GM12878 (cell line): Measurements from ENCODE around the gene IFT88. TPM values are rescaled to one million over a fixed set of nuclear protein-coding genes. Genes with fewer than 3 reads are reported as not detected.

Source experiments
- ATAC-seq: fragments of 200-7000 bp; cut with Tn5 transposase; 3 replicates; pipeline ENCODE4 v1.9.1; 2020; ENCODE audit warnings: mild to moderate bottlenecking, moderate library complexity
- BruUV-seq: library from RNA; stranded (reverse); fragments of 400-500 nt; replicated peaks from 2 replicates; lab custom pipeline; 2021; lab: Mats Ljungman, UMichigan
- CTCF ChIA-PET: fragments of 300-600 bp; sonication (Branson Sonifier 250); formaldehyde crosslinking; extraction: SDS; loops from one replicate; lab custom pipeline; 2021; ENCODE audit warnings: inconsistent platforms; lab: Yijun Ruan, JAX
- POLR2A ChIA-PET: fragments of 350-600 bp; formaldehyde crosslinking; extraction: SDS; loops from one replicate; lab custom pipeline; 2021; ENCODE audit warnings: inconsistent platforms; lab: Charles Lee
- RAD21 ChIA-PET: fragments of 300-600 bp; sonication (Branson Sonifier 250); formaldehyde crosslinking; loops from one replicate; lab custom pipeline; 2023; ENCODE audit warnings: antibody characterized with exemption; ENCODE audit not compliant: unreplicated experiment; lab: Charles Lee
- SMC1A ChIA-PET: fragments of 300-600 bp; sonication (Branson Sonifier 250); formaldehyde crosslinking; loops from one replicate; lab custom pipeline; 2023; ENCODE audit not compliant: unreplicated experiment, uncharacterized antibody; lab: Charles Lee
- DNase-seq: peaks from one replicate; pipeline ENCODE4 v3.0.0-alpha.2; 2011; ENCODE audit warnings: low read depth, low spot score
- FAIRE-seq: peaks from 3 replicates; lab custom pipeline; 2011; peaks lifted over from hg19 to GRCh38; lab: Jason Lieb, UNC
- H2AFZ ChIP-seq: 2 replicates; pipeline ENCODE4 v1.6.0; 2011; ENCODE audit warnings: low read depth, low read length, control low read depth; ENCODE audit not compliant: control insufficient read depth
- H3K27ac ChIP-seq: 2 replicates; pipeline ENCODE4 v1.5.1; 2011; ENCODE audit warnings: control low read depth; ENCODE audit not compliant: control insufficient read depth, insufficient read depth
- H3K27me3 ChIP-seq, 2 experiments: replicated peaks in 1 of 2; 2 replicates each; pipeline versions ENCODE4 v1.6.0 to v1.6.1; 2011; ENCODE audit warnings: low read length in 1 of 2; ENCODE audit not compliant: control insufficient read depth in 2 of 2, insufficient read depth in 2 of 2
- H3K36me3 ChIP-seq, 2 experiments: 2 replicates each; pipeline ENCODE4 v1.5.1; 2011; ENCODE audit warnings: low read length in 1 of 2; ENCODE audit not compliant: control insufficient read depth in 2 of 2, insufficient read depth in 2 of 2
- H3K4me1 ChIP-seq: 2 replicates; pipeline ENCODE4 v1.6.1; 2011; ENCODE audit warnings: mild to moderate bottlenecking, low read length, moderate library complexity, mixed read lengths; ENCODE audit not compliant: control insufficient read depth, insufficient read depth
- H3K4me2 ChIP-seq: 2 replicates; pipeline ENCODE4 v1.6.0; 2011; ENCODE audit warnings: control low read depth; ENCODE audit not compliant: control insufficient read depth, insufficient read depth
- H3K4me3 ChIP-seq: fragments of 200-600 bp; sonication (generic); 2 replicates; pipeline ENCODE4 v1.5.1; 2016
- H3K79me2 ChIP-seq: 2 replicates; pipeline ENCODE4 v1.6.0; 2011; ENCODE audit warnings: low read length; ENCODE audit not compliant: control insufficient read depth, insufficient read depth
- H3K9ac ChIP-seq: 2 replicates; pipeline ENCODE4 v1.8.0; 2011; ENCODE audit warnings: low read length, control low read depth, mixed read lengths; ENCODE audit not compliant: control insufficient read depth, insufficient read depth
- H3K9me3 ChIP-seq: replicated peaks from 3 replicates; pipeline ENCODE4 v1.5.1; 2011; ENCODE audit warnings: mild to moderate bottlenecking, low read length; ENCODE audit not compliant: control insufficient read depth, insufficient read depth
- H4K20me1 ChIP-seq: 2 replicates; pipeline ENCODE4 v1.6.0; 2011; ENCODE audit not compliant: control insufficient read depth, insufficient read depth
- BMI1 ChIP-seq: fragments of 450-650 bp; IDR thresholded peaks from 2 replicates; pipeline ENCODE4 v1.6.1; 2016; ENCODE audit warnings: mild to moderate bottlenecking, moderate library complexity, borderline replicate concordance
- E2F8 ChIP-seq: fragments of 450-650 bp; IDR thresholded peaks from 2 replicates; pipeline ENCODE4 v1.6.1; 2018; ENCODE audit warnings: mild to moderate bottlenecking, low read depth, moderate library complexity; ENCODE audit not compliant: partially characterized antibody
- ESRRA ChIP-seq: IDR thresholded peaks from 2 replicates; pipeline ENCODE4 v1.6.1; 2012; ENCODE audit warnings: mild to moderate bottlenecking, low read length, improper control_type of control experiment
- ETV6 ChIP-seq, 2 experiments: fragments of 450-650 bp in 1 of 2; IDR thresholded peaks in 1 of 2; conservative IDR thresholded peaks in 1 of 2; 2 replicates each; pipeline ENCODE4 v1.6.1; 2014; ENCODE audit warnings: antibody characterized with exemption in 1 of 2, borderline replicate concordance in 1 of 2, low read depth in 1 of 2, mild to moderate bottlenecking in 1 of 2, moderate library complexity in 1 of 2
- HDGF ChIP-seq: fragments of 450-650 bp; IDR thresholded peaks from 2 replicates; pipeline ENCODE4 v1.6.1; 2016; ENCODE audit warnings: antibody characterized with exemption
- IRF4 ChIP-seq: IDR thresholded peaks from 2 replicates; pipeline ENCODE4 v1.6.1; 2011; ENCODE audit warnings: low read depth, low read length
- MTA2 ChIP-seq: fragments of 450-650 bp; IDR thresholded peaks from 2 replicates; pipeline ENCODE4 v1.6.1; 2016; ENCODE audit warnings: low read depth, mild to moderate bottlenecking, moderate library complexity
- MYC ChIP-seq: IDR thresholded peaks from 2 replicates; pipeline ENCODE4 v1.6.1; 2011; ENCODE audit warnings: mild to moderate bottlenecking, low read length, moderate library complexity, inconsistent platforms; ENCODE audit not compliant: insufficient read depth, insufficient replicate concordance, insufficient read length, severe bottlenecking
- POLR2AphosphoS5 ChIP-seq: IDR thresholded peaks from 2 replicates; pipeline ENCODE4 v1.6.1; 2011; ENCODE audit warnings: mild to moderate bottlenecking, low read length, inconsistent platforms
- RAD51 ChIP-seq: fragments of 450-650 bp; IDR thresholded peaks from 2 replicates; pipeline ENCODE4 v1.6.1; 2016; ENCODE audit warnings: moderate library complexity, mild to moderate bottlenecking, inconsistent platforms
- RB1 ChIP-seq: fragments of 450-650 bp; formaldehyde crosslinking; IDR thresholded peaks from 2 replicates; pipeline ENCODE4 v1.6.1; 2017; ENCODE audit warnings: mild to moderate bottlenecking, borderline replicate concordance
- RBBP5 ChIP-seq: fragments of 200-600 bp; sonication (generic); conservative IDR thresholded peaks from 2 replicates; pipeline ENCODE4 v1.6.1; 2016
- SIN3A ChIP-seq: IDR thresholded peaks from 2 replicates; pipeline ENCODE4 v1.6.1; 2012; ENCODE audit warnings: low read depth, low read length, improper control_type of control experiment
- SMAD5 ChIP-seq: IDR thresholded peaks from 2 replicates; pipeline ENCODE4 v1.6.1; 2016; ENCODE audit warnings: antibody characterized with exemption, low read depth
- SRF ChIP-seq, 2 experiments: IDR thresholded peaks; 2 replicates each; pipeline ENCODE4 v1.6.1; 2011; ENCODE audit warnings: low read depth in 2 of 2, low read length in 2 of 2, mild to moderate bottlenecking in 1 of 2, moderate library complexity in 1 of 2
- STAT1 ChIP-seq: fragments of 450-650 bp; conservative IDR thresholded peaks from 2 replicates; pipeline ENCODE4 v1.6.1; 2014; ENCODE audit warnings: antibody characterized with exemption, mild to moderate bottlenecking
- WGBS: methylation state at CpG from one replicate; pipeline ENCODE4 v1.1.6; 2016; ENCODE audit warnings: low lambda C conversion rate; ENCODE audit not compliant: insufficient replicate concordance, insufficient coverage; ENCODE audit errors: missing lambda C conversion rate; 5-methylcytosine and 5-hydroxymethylcytosine counted together
- in situ Hi-C: fragments of 300-500 bp; cut with MboI; formaldehyde crosslinking; loops from 9 replicates; pipeline ENCODE4 v1.14.3; 2018; ENCODE audit warnings: mixed read lengths
- intact Hi-C: fragments of 100-400 bp; cut with micrococcal nuclease; formaldehyde crosslinking; loops from one replicate; pipeline ENCODE4 v1.14.2; 2022; ENCODE audit not compliant: unreplicated experiment
- polyA plus RNA-seq, 11 experiments: library from polyadenylated mRNA; depleted of rRNA in 4 of 11; unstranded in 6 of 11; stranded (reverse) in 5 of 11; fragments of >200 nt; fragmentation: Nextera tagmentation in 4 of 11; fragmentation: Illumina TruSeq in 1 of 11; extraction: Ambion mirVana in 4 of 11; extraction: Trizol in 1 of 11; gene quantifications; 1 replicate in 1 of 11; 2 replicates in 10 of 11; pipeline versions ENCODE4 v1.2.1 to v1.2.3, GENCODE V29; 2011 to 2016; ENCODE audit warnings: inconsistent platforms in 2 of 11, missing spikeins in 2 of 11, low read depth in 1 of 11
- total RNA-seq, 4 experiments: library from RNA; depleted of rRNA in 3 of 4; stranded (reverse); fragments of >200 nt in 3 of 4; fragmentation: Illumina TruSeq in 1 of 4; extraction: Trizol in 1 of 4; gene quantifications; 2 replicates each; pipeline versions ENCODE4 v1.2.1 to v1.2.3, GENCODE V29; 2013 to 2021

IFT88 gene
- total and polyA plus RNA-seq, 10 of the 15 experiments (the other 5 are each of a cell fraction or from before 2014, with no cell fraction given), result 2.9 to 5.6 (median 4.1) TPM

- ATAC-seq (no peak), DNase-seq (no peak), FAIRE-seq (no peak)
- intact Hi-C loops, result no loop called here
- in situ Hi-C loops, result no loop called here
- ChIA-PET RAD21 (no interaction called here), CTCF (no interaction called here), SMC1A (no interaction called here), POLR2A (no interaction called here)
- 78% methylated on average over 7 of the region's 7 CpGs for WGBS
- no peak overlapping the region for H3K27ac ChIP-seq
- no TSS peak for BruUV-seq
- no peaks in the 10 kb centered on the region for H4K20me1 ChIP-seq
- no peaks in the 10 kb centered on the region for H3K4me1 ChIP-seq
- no peak overlapping the region for H3K9ac ChIP-seq
- no peak overlapping the region for H2AFZ ChIP-seq
- no peaks in the 10 kb centered on the region for H3K79me2 ChIP-seq
- no peaks in the 10 kb centered on the region; the same call in 2 of the 3 replicates for H3K9me3 ChIP-seq
- no peak overlapping the region for H3K4me3 ChIP-seq
- H3K36me3 ChIP-seq, result no peaks in the 10 kb centered on the region
- no peak for TF ChIP-seq BMI1
- no peak for TF ChIP-seq HDGF
- no peak for TF ChIP-seq MYC
- TF ChIP-seq MTA2, result no peak
- TF ChIP-seq STAT1, result no peak
- no peak for TF ChIP-seq ETV6 (conservative IDR thresholded peaks at IDR 0.05 in 1 of 2, IDR thresholded peaks at IDR 0.05 in 1 of 2; ENCODE audit: borderline replicate concordance in 1 of 2, low read depth in 1 of 2)
- no peak for TF ChIP-seq SMAD5
- no peak for TF ChIP-seq E2F8
- no peak for TF ChIP-seq RBBP5
- TF ChIP-seq POLR2AphosphoS5, result no peak
- TF ChIP-seq IRF4, result no peak
- no peak for TF ChIP-seq ESRRA
- no peak for TF ChIP-seq RB1
- no peak for TF ChIP-seq SRF (IDR thresholded peaks at IDR 0.05; ENCODE audit: low read depth in 2 of 2, low read length in 2 of 2)
- TF ChIP-seq RAD51, result no peak
- TF ChIP-seq SIN3A, result no peak
- no peak overlapping the region for H3K4me2 ChIP-seq
- H3K27me3 ChIP-seq, result no peaks in the 10 kb centered on the region
These were observed 48.3 kb upstream of the IFT88 start for GRCh38 chr13:20518660-20519100.
